Endometrial microvascular endothelial cells (primary cell): ENCODE results near the gene BPIFB1. TPM values are rescaled to one million over a fixed set of nuclear protein-coding genes. Genes with fewer than 3 reads are reported as not detected.

Experiments
- in situ Hi-C: cut with HindIII; loops from 2 replicates; pipeline ENCODE4 v1.10.0; 2017; ENCODE audit warnings: low sequenced_read_pairs, low pct_unique_long_range_greater_than_20kb; ENCODE audit errors: inconsistent ontology term
- total RNA-seq: library from RNA; depleted of rRNA; stranded (reverse); fragments of >200 nt; gene quantifications from one replicate; pipeline ENCODE4 v1.2.3, GENCODE V29; 2015; ENCODE audit errors: inconsistent ontology term

Gene BPIFB1
- total RNA-seq: not detected

GRCh38 chr20:33282991-33283555 is at the start of gene BPIFB1:
Gene BPIFB1 (plus strand): TSS chr20:33283214. CDS start chr20:33286074, 2,860 bp downstream.
- in situ Hi-C loops: no loop called here

GRCh38 chr20:33234050-33234449 is 49.0 kb upstream of the BPIFB1 start:
- in situ Hi-C loops: no loop called here

DNA sequence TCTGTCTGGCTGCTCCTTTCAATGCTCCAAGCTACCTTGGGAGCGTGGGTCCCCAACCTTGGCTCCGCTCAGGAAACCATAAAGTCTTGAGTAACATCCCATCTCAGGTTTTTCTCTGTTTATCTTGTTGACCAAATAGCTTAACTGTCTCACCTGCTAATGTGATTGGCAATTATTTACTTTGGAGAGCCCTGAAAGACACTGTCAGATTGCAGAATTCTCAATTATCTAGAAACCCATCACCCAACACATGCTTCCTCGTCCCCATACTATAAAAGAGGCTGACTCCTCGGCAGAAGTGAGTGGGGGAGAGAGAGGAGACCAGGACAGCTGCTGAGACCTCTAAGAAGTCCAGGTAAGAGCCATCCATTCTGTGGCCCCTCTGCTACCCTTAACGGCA is 47.3 kb upstream of the BPIFB1 start, which contains the start of gene BPIFA1:
Gene BPIFA1, plus strand, starts transcription at position 301 of the 400 bp plus-strand sequence. CDS start 1,716 bp downstream, outside the sequence.
- in situ Hi-C loops: no loop called here

GRCh38 chr20:33236351-33236750 is 46.7 kb upstream of the BPIFB1 start:
- in situ Hi-C loops: no loop called here

DNA sequence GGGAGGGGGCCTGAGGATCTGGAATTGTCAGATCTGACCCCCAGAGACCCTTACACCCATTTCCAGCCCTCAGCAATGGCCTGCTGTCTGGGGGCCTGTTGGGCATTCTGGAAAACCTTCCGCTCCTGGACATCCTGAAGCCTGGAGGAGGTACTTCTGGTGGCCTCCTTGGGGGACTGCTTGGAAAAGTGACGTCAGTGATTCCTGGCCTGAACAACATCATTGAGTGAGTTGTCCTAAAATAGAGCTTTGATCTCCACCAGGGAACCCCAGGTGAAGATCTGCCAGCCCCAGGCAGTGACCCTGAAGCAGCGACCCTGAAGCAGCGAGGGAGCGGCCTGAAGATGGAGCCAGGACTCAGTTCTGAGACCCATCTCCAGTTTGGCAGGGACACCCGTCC is 45.0 kb upstream of the BPIFB1 start:
- in situ Hi-C loops: no loop called here

GRCh38 chr20:33239418-33239817 is 43.6 kb upstream of the BPIFB1 start:
- in situ Hi-C loops: no loop called here

DNA sequence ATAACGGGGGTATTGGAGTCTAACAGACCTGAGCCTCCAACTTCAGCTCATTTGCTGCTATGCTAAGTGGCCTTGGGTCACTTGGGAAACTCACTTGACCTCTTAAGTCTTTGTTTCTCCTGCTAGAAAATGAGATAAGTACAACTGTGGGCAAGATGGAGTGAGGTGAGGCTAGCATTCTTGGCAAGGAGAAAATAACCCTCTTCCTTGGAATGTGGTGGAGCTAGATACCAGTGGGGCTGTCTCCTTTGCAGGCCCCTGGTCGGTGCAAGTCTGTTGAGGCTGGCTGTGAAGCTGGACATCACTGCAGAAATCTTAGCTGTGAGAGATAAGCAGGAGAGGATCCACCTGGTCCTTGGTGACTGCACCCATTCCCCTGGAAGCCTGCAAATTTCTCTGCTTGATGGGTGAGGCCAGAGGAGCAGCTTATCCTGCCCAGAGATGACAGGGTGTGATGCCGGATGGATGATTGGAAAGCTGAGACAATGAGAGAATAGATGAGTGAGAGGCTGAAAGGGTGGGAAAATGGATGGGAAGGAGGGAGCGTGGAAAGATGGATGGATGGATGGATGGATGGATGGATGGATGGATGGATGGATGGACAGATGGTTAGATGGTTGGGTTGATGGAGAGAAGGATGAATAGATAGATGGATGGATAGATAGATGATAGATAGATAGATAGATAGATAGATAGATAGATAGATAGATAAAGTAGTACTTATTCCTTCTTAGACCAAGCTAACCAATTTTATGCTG is 42.9 kb upstream of the BPIFB1 start:
- in situ Hi-C loops: no loop called here

- in situ Hi-C loops: no loop called here
Observed at GRCh38 chr20:33240923-33241322, 42.1 kb upstream of the BPIFB1 start.

DNA sequence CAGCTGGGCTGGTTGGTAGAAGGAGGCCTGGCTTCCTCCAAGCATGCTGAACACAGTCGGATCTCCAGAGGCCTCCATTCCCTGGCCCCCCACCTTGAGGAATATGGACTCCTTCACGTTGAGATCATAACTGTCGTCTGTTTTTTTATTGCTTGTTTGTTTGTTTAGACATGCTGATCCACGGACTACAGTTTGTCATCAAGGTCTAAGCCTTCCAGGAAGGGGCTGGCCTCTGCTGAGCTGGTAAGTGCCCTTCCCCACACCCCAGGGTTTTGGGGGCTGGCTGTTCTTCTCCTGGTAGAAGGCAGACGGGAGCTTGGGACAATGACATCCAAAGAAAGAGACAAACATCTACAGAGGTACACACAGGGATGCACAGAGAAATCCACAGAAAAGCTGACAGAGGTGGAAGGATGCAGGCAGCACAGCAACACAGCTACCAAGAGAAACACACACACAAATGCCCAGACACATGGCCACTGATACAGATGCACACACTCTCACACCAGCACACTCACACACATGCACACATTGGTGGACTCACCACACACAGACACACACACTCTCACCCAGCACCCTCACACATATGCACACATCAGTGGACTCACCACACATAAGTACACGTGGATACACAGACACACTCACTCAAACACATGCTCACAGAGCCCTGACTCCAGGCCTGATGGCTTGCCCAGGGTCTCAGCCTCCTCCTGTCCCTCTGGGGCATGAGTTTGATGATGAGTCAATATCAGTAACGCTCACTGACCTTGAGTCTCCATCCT is 40.5 kb upstream of the BPIFB1 start:
- in situ Hi-C loops: no loop called here

GRCh38 chr20:33246077-33246476 is 36.9 kb upstream of the BPIFB1 start:
- in situ Hi-C loops: no loop called here

DNA sequence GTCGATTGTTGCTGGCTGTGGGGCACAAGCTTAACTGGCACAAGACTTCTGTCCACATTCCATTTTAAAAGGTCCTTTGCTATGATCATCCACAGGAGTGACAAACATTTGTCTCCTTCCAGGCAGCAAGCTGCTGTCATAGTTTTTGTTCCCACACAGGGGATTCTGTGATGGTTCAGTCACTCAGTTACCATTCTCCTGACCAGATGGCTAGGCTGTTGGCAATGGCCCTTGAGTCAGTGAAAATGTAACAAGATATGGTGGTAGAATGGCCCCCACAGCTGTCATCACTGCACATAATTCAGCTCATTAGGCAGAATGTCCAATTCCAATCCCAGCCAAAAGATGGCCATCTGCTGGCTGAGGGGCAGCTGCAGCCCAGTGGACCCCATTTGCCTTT is 33.6 kb upstream of the BPIFB1 start:
- in situ Hi-C loops: no loop called here

GRCh38 chr20:33250666-33251065 is 32.3 kb upstream of the BPIFB1 start:
- in situ Hi-C loops: no loop called here

DNA sequence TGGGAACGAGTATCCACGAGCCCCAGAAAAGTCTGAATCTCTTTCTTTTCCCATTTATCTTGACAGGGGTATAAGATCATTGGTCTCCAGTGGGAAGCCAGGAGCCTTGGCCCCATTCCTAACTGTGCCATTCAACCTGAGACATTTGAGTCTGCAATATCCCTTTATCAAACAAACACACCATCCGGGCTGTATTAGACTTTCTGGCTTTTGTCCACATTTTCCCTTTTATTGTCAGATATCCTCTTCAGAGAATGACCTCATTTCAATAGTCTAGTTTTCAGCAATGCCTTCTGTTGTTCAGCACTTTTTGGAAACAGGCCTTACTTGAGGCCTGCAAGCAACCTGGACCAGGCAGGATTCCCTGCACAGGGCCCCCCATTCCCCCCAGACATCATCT is 31.5 kb upstream of the BPIFB1 start:
- in situ Hi-C loops: no loop called here

- in situ Hi-C loops: no loop called here
Observed at GRCh38 chr20:33252460-33252859, 30.6 kb upstream of the BPIFB1 start.

DNA sequence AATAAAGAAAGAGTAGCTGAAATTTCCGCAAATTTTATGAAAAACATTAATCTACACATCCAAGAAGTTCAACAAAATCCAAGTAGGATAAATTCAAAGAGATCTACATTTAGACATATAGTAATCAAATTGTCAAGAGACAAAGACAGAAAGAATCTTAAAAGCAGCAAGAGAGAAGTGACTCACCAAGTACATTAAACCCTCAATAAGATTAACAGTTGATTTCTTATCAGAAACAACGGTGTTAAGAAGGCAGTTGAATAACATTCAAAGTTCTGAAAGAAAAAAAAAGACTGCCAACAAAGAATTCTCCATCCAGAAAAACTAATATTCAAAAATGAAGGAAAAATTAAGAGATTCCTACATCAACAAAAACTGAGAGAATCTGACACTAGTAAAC is 28.0 kb upstream of the BPIFB1 start:
- in situ Hi-C loops: no loop called here

DNA sequence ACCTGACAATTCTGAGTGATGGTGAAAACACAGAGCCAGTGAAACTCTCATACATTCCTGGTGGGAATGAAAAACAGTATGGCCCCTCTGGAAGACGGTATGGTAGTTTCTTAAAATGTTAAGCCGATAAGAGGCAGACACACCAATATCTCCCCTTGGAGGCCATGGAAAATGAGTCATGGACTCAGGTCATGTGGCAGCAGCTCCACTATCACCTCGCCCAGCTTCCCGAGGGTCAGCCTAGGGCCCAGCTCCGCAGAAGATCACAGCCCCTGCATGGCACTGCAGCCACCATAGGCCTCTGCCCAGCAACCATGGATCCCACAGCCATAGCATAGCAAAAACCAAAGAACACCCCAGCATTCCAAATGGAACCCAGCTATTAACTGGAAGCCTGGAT is 25.8 kb upstream of the BPIFB1 start:
- in situ Hi-C loops: no loop called here

DNA sequence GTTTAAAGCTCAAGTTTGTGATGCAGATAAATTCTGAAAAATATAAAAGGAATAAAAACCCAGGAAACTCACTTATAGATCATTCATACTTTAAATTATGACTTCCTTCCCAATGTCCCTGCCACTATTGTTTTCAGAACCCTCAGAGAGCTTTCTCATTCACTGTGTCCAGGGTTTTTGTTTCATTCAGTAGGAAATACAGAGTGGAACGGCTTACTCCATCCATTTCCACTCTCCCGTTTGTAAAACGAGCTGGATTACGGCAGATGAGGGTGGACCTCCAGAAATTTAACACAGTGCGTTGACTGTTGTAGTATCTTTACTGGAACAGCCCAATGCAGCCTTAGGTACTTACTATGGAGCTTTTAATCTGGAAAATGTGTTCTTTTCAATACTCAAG is 23.6 kb upstream of the BPIFB1 start:
- in situ Hi-C loops: no loop called here

GRCh38 chr20:33261465-33261864 is 21.5 kb upstream of the BPIFB1 start:
- in situ Hi-C loops: no loop called here

DNA sequence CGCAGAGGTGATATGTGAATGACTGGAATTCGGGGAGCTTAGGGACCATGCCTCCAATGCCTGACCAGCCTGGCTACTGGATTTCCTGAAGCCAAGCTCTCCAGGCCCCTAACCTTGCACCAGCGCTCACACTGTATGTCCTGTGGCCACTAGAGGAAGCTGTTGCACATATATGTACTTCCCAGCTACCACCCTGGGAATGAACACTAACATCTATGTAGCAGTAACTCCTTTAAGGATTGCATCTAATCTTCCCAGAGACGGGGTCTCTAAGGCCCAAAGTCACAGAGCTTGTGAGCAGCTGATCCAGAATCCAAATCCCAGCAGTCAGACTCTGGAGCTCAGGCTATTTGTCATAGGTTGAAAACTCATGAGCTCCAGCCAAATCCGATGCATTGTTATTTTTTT is 20.4 kb upstream of the BPIFB1 start:
- in situ Hi-C loops: no loop called here

- in situ Hi-C loops: no loop called here
Observed at GRCh38 chr20:33263784-33264183, 19.2 kb upstream of the BPIFB1 start.
